DND-41 (cell line): ENCODE results near the gene THBS4.

Source experiments
- ATAC-seq: fragments of 200-7000 bp; cut with Tn5 transposase; 3 replicates; pipeline ENCODE4 v1.9.1; 2021; ENCODE audit warnings: low read depth; ENCODE audit not compliant: insufficient read depth
- DNase-seq: peaks from one replicate; pipeline ENCODE4 v3.0.0-alpha.2; 2020
- H2AFZ ChIP-seq: 2 replicates; pipeline ENCODE4 v1.6.0; 2012; ENCODE audit warnings: low read depth, low read length
- H3K27ac ChIP-seq: 2 replicates; pipeline ENCODE4 v1.5.1; 2012; ENCODE audit warnings: low read length, inconsistent platforms
- H3K27me3 ChIP-seq: fragments of 200-600 bp; sonication (generic); 2 replicates; pipeline ENCODE4 v1.6.0; 2012; ENCODE audit warnings: low read length, mild to moderate bottlenecking, inconsistent platforms; ENCODE audit not compliant: insufficient read depth, poor library complexity
- H3K36me3 ChIP-seq: 2 replicates; pipeline ENCODE4 v1.5.1; 2012; ENCODE audit warnings: low read length, inconsistent platforms; ENCODE audit not compliant: insufficient read depth
- H3K4me1 ChIP-seq: 2 replicates; pipeline ENCODE4 v1.5.1; 2012; ENCODE audit warnings: mild to moderate bottlenecking, low read length; ENCODE audit not compliant: insufficient read depth
- H3K4me2 ChIP-seq: 2 replicates; pipeline ENCODE4 v1.6.0; 2012; ENCODE audit warnings: mild to moderate bottlenecking, moderate library complexity, low read length, inconsistent platforms; ENCODE audit not compliant: insufficient read depth
- H3K4me3 ChIP-seq, 2 experiments: fragments of 200-600 bp in 1 of 2; shearing (Covaris generic) in 1 of 2; 2 replicates each; pipeline ENCODE4 v1.5.1; 2012 to 2016; ENCODE audit warnings: inconsistent platforms in 2 of 2, low read length in 2 of 2, mild to moderate bottlenecking in 2 of 2, low read depth in 1 of 2, moderate library complexity in 1 of 2
- H3K79me2 ChIP-seq: 2 replicates; pipeline ENCODE4 v1.6.0; 2012; ENCODE audit warnings: low read length, inconsistent platforms; ENCODE audit not compliant: insufficient read depth
- H3K9ac ChIP-seq: 2 replicates; pipeline ENCODE4 v1.6.0; 2012; ENCODE audit warnings: low read depth, mild to moderate bottlenecking, inconsistent platforms, low read length, moderate library complexity
- H3K9me3 ChIP-seq: 2 replicates; pipeline ENCODE4 v1.5.1; 2012; ENCODE audit warnings: low read length, moderate library complexity, mild to moderate bottlenecking, inconsistent platforms; ENCODE audit not compliant: insufficient read depth, severe bottlenecking
- H4K20me1 ChIP-seq: 2 replicates; pipeline ENCODE4 v1.6.0; 2012; ENCODE audit warnings: low read length; ENCODE audit not compliant: insufficient read depth
- EZH2 ChIP-seq: IDR thresholded peaks from 3 replicates; pipeline ENCODE4 v1.6.1; 2012; ENCODE audit warnings: borderline replicate concordance, low read depth, mild to moderate bottlenecking, moderate library complexity, low read length, inconsistent platforms; ENCODE audit not compliant: severe bottlenecking
- TF ChIP-seq, protein P1 (sequence below): IDR thresholded peaks from 2 replicates; pipeline ENCODE4 v1.5.1; 2012; ENCODE audit warnings: borderline replicate concordance, low read length, moderate library complexity, mild to moderate bottlenecking; ENCODE audit not compliant: poor library complexity, severe bottlenecking; ENCODE audit errors: extremely low read depth

THBS4 gene

DNA sequence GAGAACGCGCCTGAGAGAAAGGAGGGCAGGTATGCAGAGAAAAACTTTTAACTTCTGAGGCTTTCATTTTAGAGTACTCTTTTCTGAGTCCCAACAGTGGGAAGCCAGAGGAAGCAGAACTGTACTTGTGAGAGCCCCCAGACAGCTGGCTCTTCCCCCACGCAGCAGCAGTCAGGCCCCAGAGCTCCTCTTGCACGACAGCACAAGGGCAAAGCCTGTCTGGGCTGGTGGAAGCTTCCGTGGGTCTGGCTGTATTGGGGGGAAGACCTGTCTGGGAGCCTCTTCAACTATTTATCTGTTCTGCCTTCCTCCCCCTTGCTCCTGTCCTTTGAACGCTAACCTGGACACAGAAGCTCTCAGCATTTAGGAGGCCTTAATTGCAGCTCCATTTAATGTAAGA is 68.2 kb downstream of the THBS4 start:
- H3K36me3 ChIP-seq = no peaks in the 10 kb centered on the region
- H3K27ac ChIP-seq = peak overlapping the region; percentile 72
- DNase-seq (peak; percentile 18), ATAC-seq (no peak)
- TF ChIP-seq EZH2 = no peak
- TF ChIP-seq, protein P1, sequence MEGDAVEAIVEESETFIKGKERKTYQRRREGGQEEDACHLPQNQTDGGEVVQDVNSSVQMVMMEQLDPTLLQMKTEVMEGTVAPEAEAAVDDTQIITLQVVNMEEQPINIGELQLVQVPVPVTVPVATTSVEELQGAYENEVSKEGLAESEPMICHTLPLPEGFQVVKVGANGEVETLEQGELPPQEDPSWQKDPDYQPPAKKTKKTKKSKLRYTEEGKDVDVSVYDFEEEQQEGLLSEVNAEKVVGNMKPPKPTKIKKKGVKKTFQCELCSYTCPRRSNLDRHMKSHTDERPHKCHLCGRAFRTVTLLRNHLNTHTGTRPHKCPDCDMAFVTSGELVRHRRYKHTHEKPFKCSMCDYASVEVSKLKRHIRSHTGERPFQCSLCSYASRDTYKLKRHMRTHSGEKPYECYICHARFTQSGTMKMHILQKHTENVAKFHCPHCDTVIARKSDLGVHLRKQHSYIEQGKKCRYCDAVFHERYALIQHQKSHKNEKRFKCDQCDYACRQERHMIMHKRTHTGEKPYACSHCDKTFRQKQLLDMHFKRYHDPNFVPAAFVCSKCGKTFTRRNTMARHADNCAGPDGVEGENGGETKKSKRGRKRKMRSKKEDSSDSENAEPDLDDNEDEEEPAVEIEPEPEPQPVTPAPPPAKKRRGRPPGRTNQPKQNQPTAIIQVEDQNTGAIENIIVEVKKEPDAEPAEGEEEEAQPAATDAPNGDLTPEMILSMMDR = no peak
- no peaks in the 10 kb centered on the region for H3K9me3 ChIP-seq
- peak overlapping the region; percentile 35; the same call in 1 of the 2 replicates for H2AFZ ChIP-seq
- no peaks in the 10 kb centered on the region for H4K20me1 ChIP-seq
- H3K4me3 ChIP-seq = no peak overlapping the region
- H3K79me2 ChIP-seq = no peaks in the 10 kb centered on the region
- no peaks in the 10 kb centered on the region for H3K27me3 ChIP-seq
- H3K4me1 ChIP-seq = peaks cover 46% of the 10 kb centered on the region
- no peak overlapping the region for H3K9ac ChIP-seq
- no peak overlapping the region for H3K4me2 ChIP-seq

DNA sequence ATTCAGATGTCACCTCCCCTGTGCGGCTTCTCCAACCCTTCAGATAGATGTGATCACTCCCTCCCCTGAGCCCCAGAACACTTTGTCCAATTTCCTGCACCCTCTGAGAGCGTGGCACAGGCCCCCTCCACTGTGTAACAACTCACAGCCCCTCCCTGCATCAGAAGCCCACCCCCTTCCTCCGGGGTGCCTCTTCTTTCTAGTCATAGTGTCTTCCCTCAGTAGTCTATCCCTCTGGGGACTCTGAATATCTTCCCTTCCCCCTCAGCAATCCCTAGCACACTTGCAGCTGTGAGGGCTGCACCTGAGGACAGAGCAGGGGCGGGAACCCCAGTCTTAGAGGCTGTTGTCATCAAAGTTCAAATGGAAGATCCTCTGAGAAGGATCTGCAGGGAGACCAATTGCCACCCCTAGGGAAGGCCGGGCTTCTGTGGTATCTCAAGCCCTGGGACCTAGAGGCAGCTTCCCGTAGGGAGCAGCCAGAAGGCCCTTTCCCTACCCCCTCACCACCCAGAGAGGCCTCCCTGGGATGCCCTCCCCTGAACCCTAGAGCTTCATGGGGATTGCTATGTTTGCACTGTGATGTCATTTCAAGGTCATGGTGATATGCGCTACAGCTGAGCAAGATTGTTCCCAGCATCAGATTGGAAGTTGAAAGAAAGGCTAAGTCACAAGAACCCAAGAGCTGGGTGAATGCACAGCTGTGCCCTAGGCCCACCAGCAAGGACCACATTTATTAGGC is 70.7 kb downstream of the THBS4 start:
- no peaks in the 10 kb centered on the region for H3K79me2 ChIP-seq
- H3K36me3 ChIP-seq = no peaks in the 10 kb centered on the region
- peak overlapping the region; percentile 40 for H2AFZ ChIP-seq
- peak overlapping the region; percentile 21; the same call in 1 of the 2 replicates for H3K4me2 ChIP-seq
- H4K20me1 ChIP-seq = no peaks in the 10 kb centered on the region
- TF ChIP-seq EZH2 = no peak
- TF ChIP-seq, protein P1 = no peak
- H3K27me3 ChIP-seq = no peaks in the 10 kb centered on the region
- H3K9me3 ChIP-seq = no peaks in the 10 kb centered on the region
- H3K27ac ChIP-seq = peak overlapping the region; percentile 66
- H3K4me3 ChIP-seq = no peak overlapping the region
- H3K9ac ChIP-seq = peak overlapping the region; percentile 27; the same call in 1 of the 2 replicates
- ATAC-seq (peak; percentile 87), DNase-seq (peak; percentile 67)
- H3K4me1 ChIP-seq = peaks cover 46% of the 10 kb centered on the region

DNA sequence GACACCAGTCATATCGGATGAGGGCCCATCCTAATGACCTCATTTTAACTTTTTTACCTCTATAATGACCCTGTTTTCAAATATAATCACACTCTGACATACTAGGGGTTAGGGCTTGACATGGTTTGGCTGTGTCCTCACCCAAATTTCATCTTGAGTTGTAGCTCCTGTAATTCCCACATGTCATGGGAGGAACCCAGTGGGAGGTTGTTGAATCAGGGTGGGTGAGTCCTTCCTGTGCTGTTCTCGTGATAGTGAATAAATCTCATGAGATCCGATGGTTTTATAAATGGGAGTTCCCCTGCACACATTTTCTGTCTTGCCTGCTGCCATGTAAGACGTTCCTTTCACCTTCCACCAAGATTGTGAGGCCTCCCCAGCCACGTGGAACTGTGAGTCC is 71.8 kb downstream of the THBS4 start:
- Histone ChIP-seq H3K36me3 (no peaks in the 10 kb centered on the region), H3K4me2 (no peak overlapping the region), H3K9me3 (no peaks in the 10 kb centered on the region), H3K4me3 (no peak overlapping the region), H3K4me1 (peaks cover 46% of the 10 kb centered on the region), H3K79me2 (no peaks in the 10 kb centered on the region), H3K9ac (no peak overlapping the region), H4K20me1 (no peaks in the 10 kb centered on the region), H2AFZ (0 out of 2 replicates have a peak overlapping the region, but pooled peaks have one; percentile 2), H3K27ac (peak overlapping the region; percentile 66), H3K27me3 (no peaks in the 10 kb centered on the region)
- TF ChIP-seq, protein P1 = no peak
- no peak for TF ChIP-seq EZH2
- no peak for ATAC-seq
- DNase-seq = no peak
